Caco-2 (cell line): ENCODE measurements around the gene CLPTM1L. TPM values are rescaled to one million over a fixed set of nuclear protein-coding genes. Genes with fewer than 3 reads are reported as not detected.

Experiments used
- BruUV-seq: library from RNA; stranded (reverse); fragments of 400-500 nt; replicated peaks from 2 replicates; lab custom pipeline; 2021; lab: Mats Ljungman, UMichigan
- CTCF ChIA-PET: fragments of 300-600 bp; sonication (Branson Sonifier 250); formaldehyde crosslinking; loops from one replicate; lab custom pipeline; 2022; ENCODE audit warnings: antibody characterized with exemption; lab: Charles Lee
- POLR2A ChIA-PET: fragments of 300-600 bp; sonication (Branson Sonifier 250); formaldehyde crosslinking; loops from one replicate; lab custom pipeline; 2022; ENCODE audit warnings: antibody characterized with exemption; lab: Charles Lee
- DNase-seq, 2 experiments: peaks; one replicate each; pipeline versions ENCODE4 v3.0.0 to v3.0.0-alpha.2; 2020 to 2022
- H3K27me3 ChIP-seq: replicated peaks from 2 replicates; pipeline ENCODE4 v1.6.0; 2011; ENCODE audit warnings: low read length; ENCODE audit not compliant: control insufficient read depth, insufficient read depth
- H3K36me3 ChIP-seq: 2 replicates; pipeline ENCODE4 v1.5.1; 2011; ENCODE audit warnings: low read length; ENCODE audit not compliant: control insufficient read depth, insufficient read depth
- H3K4me1 ChIP-seq: fragments of 250-450 bp; sonication (Bioruptor Pico); 2 replicates; pipeline ENCODE4 v1.5.1; 2020; ENCODE audit warnings: mild to moderate bottlenecking
- H3K4me3 ChIP-seq: 2 replicates; pipeline ENCODE4 v1.5.1; 2011; ENCODE audit warnings: low read depth, mild to moderate bottlenecking, control low read depth, low read length
- H3K9me3 ChIP-seq: fragments of 250-450 bp; sonication (Bioruptor Pico); 2 replicates; pipeline ENCODE4 v1.5.1; 2020; ENCODE audit warnings: mild to moderate bottlenecking, moderate library complexity
- H3K27ac Mint-ChIP-seq: one replicate; pipeline ENCODE4 v1.8.0; 2022; ENCODE audit warnings: mixed read lengths; ENCODE audit not compliant: unreplicated experiment
- H3K27me3 Mint-ChIP-seq: one replicate; pipeline ENCODE4 v1.8.0; 2022; ENCODE audit warnings: mixed read lengths; ENCODE audit not compliant: insufficient read depth, unreplicated experiment
- H3K36me3 Mint-ChIP-seq: one replicate; pipeline ENCODE4 v1.8.0; 2022; ENCODE audit warnings: mild to moderate bottlenecking, mixed read lengths; ENCODE audit not compliant: insufficient read depth, unreplicated experiment
- H3K4me1 Mint-ChIP-seq: one replicate; pipeline ENCODE4 v1.8.0; 2022; ENCODE audit warnings: low read depth, mixed read lengths; ENCODE audit not compliant: unreplicated experiment
- H3K4me3 Mint-ChIP-seq: one replicate; pipeline ENCODE4 v1.8.0; 2022; ENCODE audit warnings: mild to moderate bottlenecking, moderate library complexity, mixed read lengths; ENCODE audit not compliant: unreplicated experiment
- H3K9me3 Mint-ChIP-seq: one replicate; pipeline ENCODE4 v1.8.0; 2022; ENCODE audit warnings: mixed read lengths; ENCODE audit not compliant: unreplicated experiment
- CTCF ChIP-seq, 2 experiments: fragments of 200-600 bp in 1 of 2; IDR thresholded peaks; 1 replicate in 1 of 2; 2 replicates in 1 of 2; pipeline versions ENCODE4 v1.5.1 to v1.8.0; 2011 to 2022; ENCODE audit warnings: antibody characterized with exemption in 1 of 2, control low read depth in 1 of 2, inconsistent platforms in 1 of 2, low read depth in 1 of 2, low read length in 1 of 2, mild to moderate bottlenecking in 1 of 2, moderate library complexity in 1 of 2; ENCODE audit not compliant: insufficient read depth in 1 of 2, severe bottlenecking in 1 of 2, unreplicated experiment in 1 of 2
- intact Hi-C: fragments of 100-400 bp; cut with micrococcal nuclease; formaldehyde crosslinking; loops from one replicate; pipeline ENCODE4 v1.10.0; 2022; ENCODE audit not compliant: unreplicated experiment
- total RNA-seq: library from RNA; stranded (reverse); gene quantifications from 2 replicates; pipeline ENCODE4 v1.2.3, GENCODE V29; 2022

The CLPTM1L gene
- total RNA-seq, 1 experiment from 2014 or later, result 114 TPM

- no peaks in the 10 kb centered on the region for H3K9me3 Mint-ChIP-seq
- POLR2A ChIA-PET, result no interaction called here
- TF ChIP-seq CTCF (IDR thresholded peaks at IDR 0.05; ENCODE audit: insufficient read depth in 1 of 2, low read depth in 1 of 2, low read length in 1 of 2, severe bottlenecking in 1 of 2, unreplicated experiment in 1 of 2), result no peak
- no peaks in the 10 kb centered on the region for H3K36me3 Mint-ChIP-seq
- no peak for DNase-seq
- H3K4me1 ChIP-seq, result no peaks in the 10 kb centered on the region
- H3K27ac Mint-ChIP-seq, result no peak overlapping the region
- H3K36me3 ChIP-seq, result no peaks in the 10 kb centered on the region
- H3K27me3 Mint-ChIP-seq, result peaks cover 13% of the 10 kb centered on the region
- no peaks in the 10 kb centered on the region; the same call in 1 of the 2 replicates for H3K27me3 ChIP-seq
- no TSS peak for BruUV-seq
- no peaks in the 10 kb centered on the region for H3K9me3 ChIP-seq
- H3K4me3 ChIP-seq, result no peak overlapping the region
- no peak overlapping the region for H3K4me3 Mint-ChIP-seq
- intact Hi-C loops, result no loop called here
- CTCF ChIA-PET, result no interaction called here
- no peaks in the 10 kb centered on the region for H3K4me1 Mint-ChIP-seq
Observed at GRCh38 chr5:1371218-1371971, 26.5 kb upstream of the CLPTM1L start.

GRCh38 chr5:1370006-1370405, 25.1 kb upstream of the CLPTM1L start:
- Histone ChIP-seq H3K4me3 (no peak overlapping the region), H3K27me3 (no peaks in the 10 kb centered on the region; the same call in 1 of the 2 replicates), H3K4me1 (no peaks in the 10 kb centered on the region), H3K36me3 (no peaks in the 10 kb centered on the region), H3K9me3 (no peaks in the 10 kb centered on the region)
- Mint-ChIP-seq H3K27ac (no peak overlapping the region), H3K4me1 (no peaks in the 10 kb centered on the region), H3K36me3 (no peaks in the 10 kb centered on the region), H3K9me3 (no peaks in the 10 kb centered on the region), H3K4me3 (no peak overlapping the region), H3K27me3 (peaks cover 22% of the 10 kb centered on the region)
- no peak for DNase-seq
- CTCF ChIA-PET, result no interaction called here
- no TSS peak for BruUV-seq
- no peak for TF ChIP-seq CTCF (IDR thresholded peaks at IDR 0.05; ENCODE audit: insufficient read depth in 1 of 2, low read depth in 1 of 2, low read length in 1 of 2, severe bottlenecking in 1 of 2, unreplicated experiment in 1 of 2)
- intact Hi-C loops, result no loop called here
- POLR2A ChIA-PET, result no interaction called here

GRCh38 chr5:1368756-1369155, 23.9 kb upstream of the CLPTM1L start:
- BruUV-seq, result no TSS peak
- no peak for DNase-seq
- Histone ChIP-seq H3K4me1 (no peaks in the 10 kb centered on the region), H3K9me3 (no peaks in the 10 kb centered on the region), H3K36me3 (no peaks in the 10 kb centered on the region), H3K4me3 (no peak overlapping the region), H3K27me3 (no peaks in the 10 kb centered on the region; the same call in 1 of the 2 replicates)
- CTCF ChIA-PET, result no interaction called here
- no peaks in the 10 kb centered on the region for H3K9me3 Mint-ChIP-seq
- no peak overlapping the region for H3K4me3 Mint-ChIP-seq
- H3K27me3 Mint-ChIP-seq, result peaks cover 25% of the 10 kb centered on the region
- no peak for TF ChIP-seq CTCF (IDR thresholded peaks at IDR 0.05; ENCODE audit: insufficient read depth in 1 of 2, low read depth in 1 of 2, low read length in 1 of 2, severe bottlenecking in 1 of 2, unreplicated experiment in 1 of 2)
- no peaks in the 10 kb centered on the region for H3K36me3 Mint-ChIP-seq
- intact Hi-C loops, result no loop called here
- POLR2A ChIA-PET, result no interaction called here
- H3K4me1 Mint-ChIP-seq, result no peaks in the 10 kb centered on the region
- no peak overlapping the region for H3K27ac Mint-ChIP-seq
